Measurements from ENCODE around the gene MCHR1.

- TF ChIP-seq POLR2A (IDR thresholded peaks at IDR 0.05; ENCODE audit: borderline replicate concordance, extremely low read depth, insufficient read depth, insufficient read length) (no peak), YY1 (IDR thresholded peaks at IDR 0.05; ENCODE audit: extremely low read depth, insufficient replicate concordance, low read depth, low read length) (no peak), EZH2phosphoT487 (IDR thresholded peaks at IDR 0.05; ENCODE audit: borderline replicate concordance) (no peak), CTCF (IDR thresholded peaks at IDR 0.05 in 2 of 3, conservative IDR thresholded peaks at IDR 0.05 in 1 of 3; ENCODE audit: borderline replicate concordance in 1 of 3, insufficient read depth in 1 of 3, low read depth in 2 of 3, low read length in 2 of 3) (no peak), ELF1 (IDR thresholded peaks at IDR 0.05; ENCODE audit: borderline replicate concordance, low read depth) (no peak), REST (IDR thresholded peaks at IDR 0.05; ENCODE audit: low read depth) (no peak), MAX (IDR thresholded peaks at IDR 0.05) (no peak), TCF7L2 (IDR thresholded peaks at IDR 0.05; ENCODE audit: borderline replicate concordance, extremely low read depth, insufficient read depth, insufficient read length) (no peak), EGR1 (IDR thresholded peaks at IDR 0.05; ENCODE audit: low read depth) (no peak)
Measured at GRCh38 chr22:40633036-40633435, 46.2 kb upstream of the MCHR1 start.
